NCI-H1694 (cell line): Measurements from ENCODE around the gene TAS2R3.

Source experiments
- DNase-seq: peaks from one replicate; lab custom pipeline; 2025; lab: John Stamatoyannopoulos, UW

TAS2R3 gene

GRCh38 chr7:141785706-141786552 is 22.0 kb downstream of the TAS2R3 start:
- peak; percentile 68 for DNase-seq

DNA sequence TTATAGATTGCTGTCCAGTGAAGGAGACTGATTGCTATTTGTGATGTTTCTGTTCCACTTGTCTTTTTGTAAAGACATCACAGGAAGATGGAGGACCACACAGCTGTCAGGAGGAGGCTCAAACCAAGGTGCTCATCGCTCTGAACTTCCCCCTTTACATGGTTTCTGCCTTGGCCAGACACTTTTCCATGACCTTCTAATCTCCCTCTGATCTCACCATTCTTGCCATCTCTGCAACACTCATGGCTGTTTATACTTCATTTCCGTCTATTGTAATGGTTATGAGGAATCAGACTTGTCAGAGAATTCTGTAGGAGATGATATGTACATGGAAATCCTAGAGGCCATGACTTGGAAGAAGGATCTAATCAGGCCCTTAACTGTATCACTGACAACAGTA is 24.4 kb downstream of the TAS2R3 start:
- DNase-seq, result no peak

- DNase-seq, result no peak
Measured at GRCh38 chr7:141789917-141790316, 26.0 kb downstream of the TAS2R3 start, which contains the start of gene TAS2R5. TSS of gene TAS2R5 (plus strand) at chr7:141790217. CDS start at chr7:141790362, 145 bp downstream.

DNA sequence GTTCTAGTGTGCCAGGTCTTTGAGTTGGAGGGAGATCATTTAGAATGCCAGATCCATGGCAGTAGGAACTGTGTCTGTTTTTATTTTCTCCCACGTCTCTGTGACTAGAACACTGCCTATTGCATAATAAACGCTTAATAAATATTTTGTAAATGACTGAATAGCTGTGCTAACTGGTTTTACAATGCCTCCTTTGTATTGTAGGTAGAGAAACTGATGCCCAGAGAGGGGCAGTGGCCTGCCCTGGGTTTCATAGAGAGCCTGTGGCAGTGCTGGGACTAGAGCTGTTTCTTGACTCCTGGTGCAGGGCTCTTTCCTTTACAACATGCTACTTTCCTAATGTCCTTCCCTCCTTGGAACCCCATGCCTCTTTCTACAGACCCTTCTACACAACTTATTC is 28.6 kb downstream of the TAS2R3 start:
- no peak for DNase-seq
